ENCODE measurements around the gene NANOS2. TPM values are rescaled to one million over a fixed set of nuclear protein-coding genes. Genes with fewer than 3 reads are reported as not detected.
A peak's percentile ranks its signal among the peaks of the same experiment; 100 is the strongest.

NANOS2 gene
- total and polyA plus RNA-seq, 8 donors = not detected

DNA sequence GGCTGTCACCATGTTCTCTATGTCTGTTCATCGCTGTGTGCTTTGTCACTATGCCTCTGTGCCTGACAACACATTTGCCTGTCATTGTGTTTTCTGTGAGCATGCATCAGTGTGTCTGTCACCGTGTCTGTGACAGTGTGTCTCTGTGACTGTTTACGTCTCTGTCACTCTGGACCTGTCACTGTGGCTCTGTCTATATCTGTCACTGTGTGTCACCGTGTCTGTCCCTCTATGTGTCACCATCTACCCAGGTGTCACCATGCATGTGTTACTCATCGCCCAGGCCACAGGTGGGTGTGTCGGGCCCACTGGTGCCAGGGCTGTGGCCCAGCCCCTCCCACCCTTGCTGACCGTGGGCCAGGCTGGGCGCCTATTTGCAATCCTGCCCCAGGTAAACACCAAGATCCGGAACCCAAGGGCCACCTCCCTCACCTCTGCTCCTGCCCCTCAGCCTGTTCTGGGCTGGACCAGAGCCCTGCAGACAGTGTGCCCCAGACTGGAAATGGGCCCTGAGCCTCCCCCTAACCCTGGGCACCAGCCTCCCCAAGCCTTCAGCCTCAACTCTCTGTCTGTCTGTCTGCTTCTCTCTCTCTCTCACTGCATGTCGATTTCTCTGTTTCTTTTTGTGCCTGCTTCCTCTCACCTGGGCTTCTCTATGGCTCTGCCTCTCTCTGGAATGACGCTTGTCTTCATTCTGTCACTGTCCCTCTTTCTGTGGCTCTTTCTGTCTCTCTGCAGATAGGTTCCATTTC, 36.4 kb downstream of the NANOS2 start:
- intact Hi-C loops (cut with DNase I; ENCODE audit: low total_unique reads) = no loop called here
- Histone ChIP-seq H3K27ac (peak overlapping the region; percentile 90 to 96 (median 93)), H3K4me1 (peaks cover 74 to 99% (median 91%) of the 10 kb centered on the region in 4 donors), H3K27me3 (peaks cover 0 to 30% (median 0%) of the 10 kb centered on the region in 3 donors), H3K36me3 (no peaks in the 10 kb centered on the region), H3K9me3 (no peaks in the 10 kb centered on the region), H3K4me3 (peak overlapping the region in 1 of 4 donors; percentile 0)
- DNase-seq = peak; percentile 84 to 93
- WGBS, 5 donors = 33 to 48% (median 42%) methylated on average over 11 of the region's 11 CpGs
- TF ChIP-seq EP300 (IDR thresholded peaks at IDR 0.05) = no peak
- no peak for TF ChIP-seq POLR2A (IDR thresholded peaks at IDR 0.05)
- peak in 2 of 3 donors; percentile 56 to 79 for TF ChIP-seq POLR2AphosphoS5 (IDR thresholded peaks at IDR 0.05)
- TF ChIP-seq CTCF (IDR thresholded peaks at IDR 0.05) = no peak

DNA sequence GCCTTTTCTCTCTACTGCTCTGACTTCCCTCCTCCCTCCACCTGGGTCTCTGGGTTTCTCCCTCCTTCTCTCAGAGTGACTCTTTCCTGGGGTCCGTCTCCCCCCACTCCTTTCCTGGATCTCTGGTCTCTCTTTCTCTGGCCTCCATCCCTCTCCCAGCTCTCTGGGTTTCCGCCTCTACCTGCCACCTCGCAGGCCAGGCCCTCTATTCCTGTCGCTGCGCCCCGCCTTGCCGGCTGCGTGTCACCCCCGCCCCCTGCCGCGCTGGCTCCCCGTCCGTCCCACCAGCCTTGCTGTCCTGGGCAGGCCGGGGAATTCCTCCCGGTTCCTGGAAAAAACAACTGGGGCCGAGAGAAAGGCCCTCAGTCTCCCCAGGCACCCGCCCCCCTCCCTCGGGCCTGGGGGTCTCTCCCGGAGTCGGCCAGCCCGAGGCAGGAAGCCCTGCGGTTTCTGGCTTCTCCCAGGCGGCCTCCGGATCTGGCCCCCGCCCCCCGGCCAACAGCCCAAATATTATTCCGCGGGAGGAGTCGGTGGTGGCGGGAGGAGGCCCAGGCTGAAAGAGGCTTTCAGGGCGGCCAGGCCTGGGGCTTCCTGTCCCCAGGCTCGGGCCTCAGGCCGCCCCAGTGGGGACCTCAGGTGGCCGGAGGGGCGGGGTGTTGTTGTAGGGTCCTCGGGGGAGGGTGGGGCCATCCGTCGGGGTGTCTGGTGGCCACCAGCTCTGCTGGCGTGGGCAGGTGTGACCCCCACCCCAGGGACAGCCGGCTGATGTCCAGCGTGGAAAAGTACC, 38.0 kb downstream of the NANOS2 start:
- H3K9me3 ChIP-seq = no peaks in the 10 kb centered on the region
- peaks cover 0 to 13% (median 6%) of the 10 kb centered on the region in 4 donors for H3K36me3 ChIP-seq
- H3K4me3 ChIP-seq = peak overlapping the region in 3 of 4 donors; percentile 19 to 29 (median 28)
- intact Hi-C loops (cut with DNase I; ENCODE audit: low total_unique reads) = no loop called here
- 3 to 11% (median 6%) methylated on average over 27 to 41 of the region's 41 CpGs for WGBS, 5 donors
- peaks cover 67 to 99% (median 88%) of the 10 kb centered on the region in 4 donors for H3K4me1 ChIP-seq
- TF ChIP-seq POLR2AphosphoS5 (IDR thresholded peaks at IDR 0.05) = peak in 2 of 3 donors; percentile 46 to 64
- no peak for TF ChIP-seq POLR2A (IDR thresholded peaks at IDR 0.05)
- peak overlapping the region; percentile 90 to 96 (median 93) for H3K27ac ChIP-seq
- H3K27me3 ChIP-seq = peaks cover 0 to 30% (median 0%) of the 10 kb centered on the region in 3 donors
- peak; percentile 82 to 90 for DNase-seq

GRCh38 chr19:45876161-45876410, 38.5 kb downstream of the NANOS2 start:
- H3K4me1 ChIP-seq = peaks cover 62 to 95% (median 84%) of the 10 kb centered on the region in 4 donors

GRCh38 chr19:45874620-45874966, 40.0 kb downstream of the NANOS2 start:
- Histone ChIP-seq H3K36me3 (peaks cover 0 to 13% (median 6%) of the 10 kb centered on the region in 4 donors), H3K9me3 (no peaks in the 10 kb centered on the region), H3K27me3 (peaks cover 0 to 30% (median 0%) of the 10 kb centered on the region in 3 donors), H3K4me1 (peaks cover 49 to 80% (median 73%) of the 10 kb centered on the region in 4 donors), H3K4me3 (no peak overlapping the region), H3K27ac (peak overlapping the region; percentile 29 to 93 (median 62))
- intact Hi-C loops (cut with DNase I; ENCODE audit: low total_unique reads) = no loop called here
- TF ChIP-seq EP300 (IDR thresholded peaks at IDR 0.05) (no peak), CTCF (IDR thresholded peaks at IDR 0.05) (no peak), POLR2A (IDR thresholded peaks at IDR 0.05) (no peak), POLR2AphosphoS5 (IDR thresholded peaks at IDR 0.05) (no peak)
- 63 to 86% (median 64%) methylated on average over 7 of the region's 7 CpGs for WGBS, 5 donors
- DNase-seq = no peak

More at GRCh38 chr19:45876161-45876410, 38.5 kb downstream of the NANOS2 start:
- DNase-seq = no peak
- H3K9me3 ChIP-seq = no peaks in the 10 kb centered on the region
- H3K36me3 ChIP-seq = peaks cover 0 to 13% (median 6%) of the 10 kb centered on the region in 4 donors
- TF ChIP-seq POLR2A (IDR thresholded peaks at IDR 0.05) (no peak), CTCF (IDR thresholded peaks at IDR 0.05) (no peak), POLR2AphosphoS5 (IDR thresholded peaks at IDR 0.05) (no peak), EP300 (IDR thresholded peaks at IDR 0.05) (no peak)
- intact Hi-C loops (cut with DNase I; ENCODE audit: low total_unique reads) = no loop called here
- peak overlapping the region in 2 of 4 donors; percentile 28 to 29 for H3K4me3 ChIP-seq
- peaks cover 0 to 30% (median 0%) of the 10 kb centered on the region in 3 donors for H3K27me3 ChIP-seq
- peak overlapping the region; percentile 90 to 96 (median 93) for H3K27ac ChIP-seq
- 25 to 51% (median 35%) methylated on average over 4 of the region's 4 CpGs for WGBS, 5 donors

Data from stomach (tissue), 9 donors.